Nephron progenitor cell (in vitro differentiated cells): Measurements from ENCODE around the gene MARK1.

Experiments used
- DNase-seq: peaks from one replicate; pipeline ENCODE4 v3.0.0; 2021
- H3K27ac Mint-ChIP-seq: 2 replicates; pipeline ENCODE4 v1.8.0; 2021; ENCODE audit warnings: mild to moderate bottlenecking, moderate library complexity, mixed read lengths
- H3K27me3 Mint-ChIP-seq: 2 replicates; pipeline ENCODE4 v1.8.0; 2021; ENCODE audit warnings: mild to moderate bottlenecking, low read depth, mixed read lengths; ENCODE audit not compliant: poor library complexity
- H3K36me3 Mint-ChIP-seq: 2 replicates; pipeline ENCODE4 v1.8.0; 2021; ENCODE audit warnings: low read depth, mixed read lengths
- H3K4me1 Mint-ChIP-seq: 2 replicates; pipeline ENCODE4 v1.8.0; 2021; ENCODE audit warnings: mixed read lengths
- H3K4me3 Mint-ChIP-seq: 2 replicates; pipeline ENCODE4 v1.8.0; 2021; ENCODE audit warnings: mild to moderate bottlenecking, moderate library complexity, mixed read lengths
- H3K9me3 Mint-ChIP-seq: 2 replicates; pipeline ENCODE4 v1.8.0; 2021; ENCODE audit warnings: mild to moderate bottlenecking, moderate library complexity, mixed read lengths
- CTCF ChIP-seq: fragments of 200-600 bp; sonication (generic); IDR thresholded peaks from 2 replicates; pipeline ENCODE4 v1.5.0; 2021; ENCODE audit warnings: antibody characterized with exemption

Gene MARK1

GRCh38 chr1:220694866-220695382, 167.0 kb downstream of the MARK1 start:
- H3K27me3 Mint-ChIP-seq, result peaks cover 39% of the 10 kb centered on the region
- DNase-seq, result no peak

GRCh38 chr1:220695426-220695825, 167.5 kb downstream of the MARK1 start:
- no peak overlapping the region for H3K27ac Mint-ChIP-seq
- H3K27me3 Mint-ChIP-seq, result peaks cover 34% of the 10 kb centered on the region
- TF ChIP-seq CTCF, result no peak
- no peak overlapping the region for H3K4me3 Mint-ChIP-seq
- no peak for DNase-seq
- no peaks in the 10 kb centered on the region for H3K36me3 Mint-ChIP-seq
- no peaks in the 10 kb centered on the region for H3K9me3 Mint-ChIP-seq
- peaks cover 6% of the 10 kb centered on the region for H3K4me1 Mint-ChIP-seq

More at GRCh38 chr1:220694866-220695382, 167.0 kb downstream of the MARK1 start:
- H3K4me3 Mint-ChIP-seq, result no peak overlapping the region
- TF ChIP-seq CTCF, result no peak
- no peaks in the 10 kb centered on the region for H3K9me3 Mint-ChIP-seq
- no peaks in the 10 kb centered on the region for H3K36me3 Mint-ChIP-seq
- H3K27ac Mint-ChIP-seq, result no peak overlapping the region
- peaks cover 9% of the 10 kb centered on the region for H3K4me1 Mint-ChIP-seq

GRCh38 chr1:220696226-220696862, 168.4 kb downstream of the MARK1 start:
- DNase-seq, result no peak
- no peak for TF ChIP-seq CTCF
- Mint-ChIP-seq H3K4me1 (peaks cover under 1% of the 10 kb centered on the region), H3K4me3 (no peak overlapping the region), H3K9me3 (no peaks in the 10 kb centered on the region), H3K27me3 (peaks cover 25% of the 10 kb centered on the region), H3K36me3 (no peaks in the 10 kb centered on the region), H3K27ac (no peak overlapping the region)

GRCh38 chr1:220696863-220697231, 168.9 kb downstream of the MARK1 start:
- no peak for TF ChIP-seq CTCF
- peaks cover 20% of the 10 kb centered on the region for H3K27me3 Mint-ChIP-seq
- H3K36me3 Mint-ChIP-seq, result no peaks in the 10 kb centered on the region
- no peaks in the 10 kb centered on the region for H3K9me3 Mint-ChIP-seq
- DNase-seq, result no peak
- no peak overlapping the region for H3K27ac Mint-ChIP-seq
- no peak overlapping the region for H3K4me3 Mint-ChIP-seq
- H3K4me1 Mint-ChIP-seq, result no peaks in the 10 kb centered on the region

GRCh38 chr1:220697326-220697725, 169.4 kb downstream of the MARK1 start:
- Mint-ChIP-seq H3K27me3 (peaks cover 15% of the 10 kb centered on the region), H3K9me3 (no peaks in the 10 kb centered on the region), H3K36me3 (no peaks in the 10 kb centered on the region), H3K4me1 (no peaks in the 10 kb centered on the region), H3K4me3 (no peak overlapping the region), H3K27ac (no peak overlapping the region)
- TF ChIP-seq CTCF, result no peak
- no peak for DNase-seq

GRCh38 chr1:220698607-220699016, 170.7 kb downstream of the MARK1 start:
- Mint-ChIP-seq H3K36me3 (no peaks in the 10 kb centered on the region), H3K27me3 (peaks cover 2% of the 10 kb centered on the region), H3K4me3 (no peak overlapping the region), H3K27ac (no peak overlapping the region), H3K4me1 (no peaks in the 10 kb centered on the region), H3K9me3 (no peaks in the 10 kb centered on the region)
- TF ChIP-seq CTCF, result no peak
- no peak for DNase-seq
